SK-N-SH (cell line): ENCODE data around the gene ARID5A. TPM values are rescaled to one million over a fixed set of nuclear protein-coding genes. Genes with fewer than 3 reads are reported as not detected.

ENCODE experiments used
- CTCF ChIA-PET: fragments of 300-600, 350-600 bp; formaldehyde crosslinking; extraction: SDS; loops from one replicate; lab custom pipeline; 2021; lab: Yijun Ruan, JAX
- POLR2A ChIA-PET: fragments of 350-600 bp; sonication (Branson Sonifier 250); formaldehyde crosslinking; extraction: SDS; loops from one replicate; lab custom pipeline; 2020; ENCODE audit warnings: antibody characterized with exemption, inconsistent platforms; lab: Yijun Ruan, JAX
- DNase-seq: peaks from one replicate; pipeline ENCODE4 v3.0.0; 2012
- H2AFZ ChIP-seq: fragments of 200-600 bp; sonication (generic); 2 replicates; pipeline ENCODE4 v1.8.1; 2016; ENCODE audit warnings: antibody characterized with exemption, mild to moderate bottlenecking, low read depth
- H3F3A ChIP-seq: fragments of 200-600 bp; sonication (generic); replicated peaks from 2 replicates; pipeline ENCODE3; 2016; ENCODE audit warnings: antibody characterized with exemption, mild to moderate bottlenecking; ENCODE audit not compliant: insufficient read depth
- H3K27ac ChIP-seq, 2 experiments: fragments of 200-500 bp in 1 of 2; fragments of 200-600 bp in 1 of 2; sonication (Bioruptor generic) in 1 of 2; sonication (generic), shearing (Covaris generic) in 1 of 2; 2 replicates each; pipeline versions ENCODE4 v1.5.1 to v1.6.1; 2014 to 2016; ENCODE audit warnings: low read depth in 2 of 2, inconsistent platforms in 1 of 2, low read length in 1 of 2, mild to moderate bottlenecking in 1 of 2, mixed read lengths in 1 of 2
- H3K27me3 ChIP-seq: fragments of 200-600 bp; sonication (generic), shearing (Covaris generic); 2 replicates; pipeline ENCODE4 v1.6.1; 2016; ENCODE audit warnings: mixed run types; ENCODE audit not compliant: insufficient read depth
- H3K36me3 ChIP-seq, 2 experiments: fragments of 200-500 bp in 1 of 2; fragments of 200-600 bp in 1 of 2; sonication (Bioruptor generic) in 1 of 2; sonication (generic) in 1 of 2; replicated peaks in 1 of 2; 2 replicates each; pipeline versions ENCODE3 to v1.5.1; 2014 to 2016; ENCODE audit warnings: low read length in 1 of 2, mild to moderate bottlenecking in 1 of 2; ENCODE audit not compliant: insufficient read depth in 2 of 2, control insufficient read depth in 1 of 2
- H3K4me1 ChIP-seq, 2 experiments: fragments of 200-500 bp in 1 of 2; fragments of 200-600 bp in 1 of 2; sonication (Bioruptor generic) in 1 of 2; sonication (generic), shearing (Covaris generic) in 1 of 2; 2 replicates each; pipeline versions ENCODE4 v1.5.1 to v1.6.1; 2014 to 2016; ENCODE audit warnings: low read depth in 1 of 2, low read length in 1 of 2, mixed run types in 1 of 2; ENCODE audit not compliant: insufficient read depth in 2 of 2, control insufficient read depth in 1 of 2
- H3K4me2 ChIP-seq: fragments of 200-600 bp; sonication (generic), shearing (Covaris generic); 2 replicates; pipeline ENCODE4 v1.6.1; 2017; ENCODE audit warnings: mixed run types
- H3K4me3 ChIP-seq, 2 experiments: fragments of 200-500 bp in 1 of 2; fragments of 200-600 bp in 1 of 2; sonication (Bioruptor generic) in 1 of 2; sonication (generic), shearing (Covaris generic) in 1 of 2; 2 replicates each; pipeline versions ENCODE4 v1.5.1 to v1.8.1; 2014 to 2016; ENCODE audit warnings: low read depth in 2 of 2, inconsistent platforms in 1 of 2, low read length in 1 of 2, mild to moderate bottlenecking in 1 of 2, mixed read lengths in 1 of 2, moderate library complexity in 1 of 2
- H3K79me2 ChIP-seq: fragments of 200-600 bp; sonication (generic); 2 replicates; pipeline ENCODE4 v1.8.1; 2017; ENCODE audit warnings: mild to moderate bottlenecking; ENCODE audit not compliant: insufficient read depth
- H3K9ac ChIP-seq: fragments of 200-600 bp; sonication (generic); 2 replicates; pipeline ENCODE4 v1.6.1; 2017; ENCODE audit warnings: mixed run types
- H3K9me2 ChIP-seq: fragments of 200-600 bp; sonication (generic); 2 replicates; pipeline ENCODE4 v1.6.1; 2017; ENCODE audit warnings: mixed run types
- H3K9me3 ChIP-seq: fragments of 200-600 bp; sonication (generic); 2 replicates; pipeline ENCODE4 v1.6.1; 2017; ENCODE audit warnings: mixed run types, mild to moderate bottlenecking, moderate library complexity
- H4K20me1 ChIP-seq: fragments of 200-600 bp; sonication (generic); 2 replicates; pipeline ENCODE4 v1.6.1; 2017; ENCODE audit warnings: mild to moderate bottlenecking, mixed run types; ENCODE audit not compliant: insufficient read depth
- ELF1 ChIP-seq: IDR thresholded peaks from 2 replicates; pipeline ENCODE4 v1.4.0; 2012
- EP300 ChIP-seq, 2 experiments: IDR thresholded peaks; 2 replicates each; pipeline versions ENCODE4 v1.4.0 to v1.6.1; 2012; ENCODE audit warnings: borderline replicate concordance in 1 of 2, low read depth in 1 of 2, low read length in 1 of 2
- FOSL2 ChIP-seq: IDR thresholded peaks from 2 replicates; pipeline ENCODE4 v1.4.0; 2012; ENCODE audit warnings: low read depth, mild to moderate bottlenecking, moderate library complexity, borderline replicate concordance
- FOXJ3 ChIP-seq: sonication (generic); formaldehyde crosslinking; IDR thresholded peaks from 2 replicates; pipeline ENCODE4 v1.5.1; 2020; ENCODE audit warnings: mild to moderate bottlenecking, missing genetic modification reagents
- GATA2 ChIP-seq: sonication (generic); formaldehyde crosslinking; IDR thresholded peaks from 2 replicates; pipeline ENCODE4 v1.5.0; 2020; ENCODE audit warnings: mild to moderate bottlenecking, missing genetic modification reagents
- JUND ChIP-seq: IDR thresholded peaks from 2 replicates; pipeline ENCODE4 v1.4.0; 2012
- MXI1 ChIP-seq: IDR thresholded peaks from 2 replicates; pipeline ENCODE4 v1.6.1; 2012; ENCODE audit warnings: mild to moderate bottlenecking, low read depth, low read length, improper control_type of control experiment
- RFX5 ChIP-seq: IDR thresholded peaks from 2 replicates; pipeline ENCODE4 v1.6.1; 2012; ENCODE audit warnings: mild to moderate bottlenecking, improper control_type of control experiment, low read length
- RXRA ChIP-seq: IDR thresholded peaks from 2 replicates; pipeline ENCODE4 v1.4.0; 2012; ENCODE audit warnings: low read depth, mild to moderate bottlenecking, borderline replicate concordance
- SMC3 ChIP-seq: IDR thresholded peaks from 2 replicates; pipeline ENCODE4 v1.6.1; 2012; ENCODE audit warnings: low read depth, low read length, improper control_type of control experiment
- TEAD4 ChIP-seq: IDR thresholded peaks from 2 replicates; pipeline ENCODE4 v1.4.0; 2012; ENCODE audit warnings: mild to moderate bottlenecking, borderline replicate concordance; ENCODE audit not compliant: insufficient read depth
- WGBS: methylation state at CpG from one replicate; pipeline ENCODE4 v1.1.6; 2017; ENCODE audit warnings: low lambda C conversion rate; 5-methylcytosine and 5-hydroxymethylcytosine counted together
- polyA plus RNA-seq, 3 experiments: library from polyadenylated mRNA; depleted of rRNA; stranded (reverse); fragments of >200 nt; gene quantifications; 2 replicates each; pipeline ENCODE4 v1.2.3, GENCODE V29; 2012
- TF ChIP-seq, protein P1 (sequence below): IDR thresholded peaks from 2 replicates; pipeline ENCODE4 v1.4.0; 2012; ENCODE audit warnings: low read depth, borderline replicate concordance
- TF ChIP-seq, protein P2 (sequence below): IDR thresholded peaks from 2 replicates; pipeline ENCODE4 v1.6.1; 2012; ENCODE audit warnings: mild to moderate bottlenecking, low read depth, low read length, moderate library complexity
- TF ChIP-seq, protein P3 (sequence below): IDR thresholded peaks from 2 replicates; pipeline ENCODE4 v1.4.0; 2012; ENCODE audit warnings: low read depth

The ARID5A gene
- polyA plus RNA-seq, 1 of the 3 experiments (the other 2 are of a cell fraction), result 3.3 TPM

DNA sequence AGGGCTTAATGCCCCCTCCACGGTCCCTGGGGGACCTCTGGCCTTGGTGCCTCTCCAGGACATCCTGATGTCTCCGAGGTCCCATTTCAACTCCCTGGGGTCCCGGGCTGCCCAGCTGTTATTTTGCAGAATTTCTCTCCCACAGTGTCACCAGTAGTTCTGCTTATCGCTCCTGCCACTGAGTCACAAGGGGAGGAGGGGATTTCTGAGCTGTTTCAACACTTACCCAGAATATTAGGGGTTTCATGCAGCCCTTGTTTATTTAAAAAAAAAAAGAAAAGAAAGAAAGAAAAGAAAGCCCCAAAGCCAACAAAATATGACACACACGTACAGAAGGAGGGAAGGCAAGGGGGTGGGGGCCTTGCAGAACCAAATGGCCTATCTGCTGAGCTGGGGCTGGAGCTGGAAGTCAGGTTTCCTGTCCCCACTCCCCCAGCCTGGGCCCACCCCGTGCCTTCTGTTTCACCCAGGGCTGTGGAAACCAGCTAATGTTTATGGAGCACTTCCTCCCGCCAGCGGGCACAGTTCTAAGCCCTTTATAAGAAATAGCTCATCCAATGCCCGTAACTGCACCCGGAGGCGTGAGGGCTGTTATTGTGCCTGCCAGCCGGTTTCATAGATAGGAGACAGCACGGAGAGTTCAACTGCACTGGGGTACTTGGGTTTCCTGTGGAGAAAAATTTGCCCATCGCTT, 8.4 kb upstream of the ARID5A start:
- Histone ChIP-seq H3K4me1 (peaks cover 17 to 18% of the 10 kb centered on the region in 2 experiments; a peak in 3 of 4 replicates), H3K27ac (no peak overlapping the region), H3K36me3 (no peaks in the 10 kb centered on the region), H4K20me1 (no peaks in the 10 kb centered on the region), H3K27me3 (no peaks in the 10 kb centered on the region), H3K4me3 (0 out of 4 replicates have a peak overlapping the region, but pooled peaks of 1 of the 2 experiments have one; percentile 13), H3F3A (peaks cover 4% of the 10 kb centered on the region), H3K9me2 (no peaks in the 10 kb centered on the region), H2AFZ (peak overlapping the region; percentile 63; the same call in 1 of the 2 replicates), H3K4me2 (0 out of 2 replicates have a peak overlapping the region, but pooled peaks have one; percentile 44), H3K9me3 (no peaks in the 10 kb centered on the region), H3K9ac (no peak overlapping the region), H3K79me2 (no peaks in the 10 kb centered on the region)
- POLR2A ChIA-PET, result no interaction called here
- 89% methylated on average over 14 of the region's 14 CpGs for WGBS
- CTCF ChIA-PET, result interaction anchor here (1.0 to 4.1 kb wide), 4 partner anchors 10 to 272 kb away, joined by 3 to 29 read pairs (median 10); no protein-coding TSS in a partner anchor
- DNase-seq, result no peak
- TF ChIP-seq ELF1 (no peak), FOSL2 (no peak), GATA2 (CRISPR knock-in tag) (no peak), EP300 (IDR thresholded peaks at IDR 0.05; ENCODE audit: borderline replicate concordance in 1 of 2, low read depth in 1 of 2, low read length in 1 of 2) (no peak), TEAD4 (no peak), RXRA (no peak), RFX5 (no peak), FOXJ3 (no peak), MXI1 (no peak), JUND (no peak), SMC3 (no peak)
- TF ChIP-seq, protein P1, sequence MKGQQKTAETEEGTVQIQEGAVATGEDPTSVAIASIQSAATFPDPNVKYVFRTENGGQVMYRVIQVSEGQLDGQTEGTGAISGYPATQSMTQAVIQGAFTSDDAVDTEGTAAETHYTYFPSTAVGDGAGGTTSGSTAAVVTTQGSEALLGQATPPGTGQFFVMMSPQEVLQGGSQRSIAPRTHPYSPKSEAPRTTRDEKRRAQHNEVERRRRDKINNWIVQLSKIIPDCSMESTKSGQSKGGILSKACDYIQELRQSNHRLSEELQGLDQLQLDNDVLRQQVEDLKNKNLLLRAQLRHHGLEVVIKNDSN, result no peak
- TF ChIP-seq, protein P2, sequence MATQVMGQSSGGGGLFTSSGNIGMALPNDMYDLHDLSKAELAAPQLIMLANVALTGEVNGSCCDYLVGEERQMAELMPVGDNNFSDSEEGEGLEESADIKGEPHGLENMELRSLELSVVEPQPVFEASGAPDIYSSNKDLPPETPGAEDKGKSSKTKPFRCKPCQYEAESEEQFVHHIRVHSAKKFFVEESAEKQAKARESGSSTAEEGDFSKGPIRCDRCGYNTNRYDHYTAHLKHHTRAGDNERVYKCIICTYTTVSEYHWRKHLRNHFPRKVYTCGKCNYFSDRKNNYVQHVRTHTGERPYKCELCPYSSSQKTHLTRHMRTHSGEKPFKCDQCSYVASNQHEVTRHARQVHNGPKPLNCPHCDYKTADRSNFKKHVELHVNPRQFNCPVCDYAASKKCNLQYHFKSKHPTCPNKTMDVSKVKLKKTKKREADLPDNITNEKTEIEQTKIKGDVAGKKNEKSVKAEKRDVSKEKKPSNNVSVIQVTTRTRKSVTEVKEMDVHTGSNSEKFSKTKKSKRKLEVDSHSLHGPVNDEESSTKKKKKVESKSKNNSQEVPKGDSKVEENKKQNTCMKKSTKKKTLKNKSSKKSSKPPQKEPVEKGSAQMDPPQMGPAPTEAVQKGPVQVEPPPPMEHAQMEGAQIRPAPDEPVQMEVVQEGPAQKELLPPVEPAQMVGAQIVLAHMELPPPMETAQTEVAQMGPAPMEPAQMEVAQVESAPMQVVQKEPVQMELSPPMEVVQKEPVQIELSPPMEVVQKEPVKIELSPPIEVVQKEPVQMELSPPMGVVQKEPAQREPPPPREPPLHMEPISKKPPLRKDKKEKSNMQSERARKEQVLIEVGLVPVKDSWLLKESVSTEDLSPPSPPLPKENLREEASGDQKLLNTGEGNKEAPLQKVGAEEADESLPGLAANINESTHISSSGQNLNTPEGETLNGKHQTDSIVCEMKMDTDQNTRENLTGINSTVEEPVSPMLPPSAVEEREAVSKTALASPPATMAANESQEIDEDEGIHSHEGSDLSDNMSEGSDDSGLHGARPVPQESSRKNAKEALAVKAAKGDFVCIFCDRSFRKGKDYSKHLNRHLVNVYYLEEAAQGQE, result no peak
- TF ChIP-seq, protein P3, sequence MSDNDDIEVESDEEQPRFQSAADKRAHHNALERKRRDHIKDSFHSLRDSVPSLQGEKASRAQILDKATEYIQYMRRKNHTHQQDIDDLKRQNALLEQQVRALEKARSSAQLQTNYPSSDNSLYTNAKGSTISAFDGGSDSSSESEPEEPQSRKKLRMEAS, result no peak
